Measurements from ENCODE around the gene TNS1. TPM values are rescaled to one million over a fixed set of nuclear protein-coding genes. Genes with fewer than 3 reads are reported as not detected.

TNS1 gene
- total RNA-seq, 2 donors from 2014 or later = 1,836 to 2,296 TPM

DNA sequence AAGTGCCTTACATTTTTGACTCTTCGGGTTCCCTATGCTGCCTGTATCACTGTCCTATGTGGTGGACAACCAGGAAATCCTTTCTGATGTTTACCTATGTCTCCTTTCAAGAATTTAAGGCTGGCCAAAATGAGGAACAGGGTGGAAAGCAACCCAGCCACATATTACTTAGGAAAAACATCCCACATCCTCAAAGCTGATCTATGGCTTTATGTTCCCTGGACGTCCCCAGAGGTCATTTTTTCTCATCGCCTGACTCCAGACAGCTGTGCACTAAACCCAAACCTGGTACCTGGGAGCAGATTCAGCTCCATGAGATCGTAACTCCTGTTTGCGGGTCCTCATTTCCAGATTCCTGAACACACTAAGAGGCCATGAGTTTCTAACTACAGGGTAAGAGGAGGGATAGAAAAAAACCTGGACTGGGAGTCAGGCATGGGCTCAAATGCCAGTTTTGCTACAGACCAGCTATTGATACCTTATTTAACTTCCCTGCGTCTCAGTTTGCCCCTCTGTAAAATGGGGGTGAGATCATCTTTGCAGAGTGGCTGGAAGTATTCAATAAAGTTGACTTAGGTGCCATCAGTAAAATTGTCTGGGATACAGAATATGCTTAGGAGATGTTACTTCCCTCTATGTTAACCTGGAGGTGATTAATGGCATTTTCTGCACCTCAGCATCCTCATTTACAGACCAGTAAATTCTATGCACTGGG lies 70.8 kb downstream of the TNS1 start:
- TF ChIP-seq, protein P1, sequence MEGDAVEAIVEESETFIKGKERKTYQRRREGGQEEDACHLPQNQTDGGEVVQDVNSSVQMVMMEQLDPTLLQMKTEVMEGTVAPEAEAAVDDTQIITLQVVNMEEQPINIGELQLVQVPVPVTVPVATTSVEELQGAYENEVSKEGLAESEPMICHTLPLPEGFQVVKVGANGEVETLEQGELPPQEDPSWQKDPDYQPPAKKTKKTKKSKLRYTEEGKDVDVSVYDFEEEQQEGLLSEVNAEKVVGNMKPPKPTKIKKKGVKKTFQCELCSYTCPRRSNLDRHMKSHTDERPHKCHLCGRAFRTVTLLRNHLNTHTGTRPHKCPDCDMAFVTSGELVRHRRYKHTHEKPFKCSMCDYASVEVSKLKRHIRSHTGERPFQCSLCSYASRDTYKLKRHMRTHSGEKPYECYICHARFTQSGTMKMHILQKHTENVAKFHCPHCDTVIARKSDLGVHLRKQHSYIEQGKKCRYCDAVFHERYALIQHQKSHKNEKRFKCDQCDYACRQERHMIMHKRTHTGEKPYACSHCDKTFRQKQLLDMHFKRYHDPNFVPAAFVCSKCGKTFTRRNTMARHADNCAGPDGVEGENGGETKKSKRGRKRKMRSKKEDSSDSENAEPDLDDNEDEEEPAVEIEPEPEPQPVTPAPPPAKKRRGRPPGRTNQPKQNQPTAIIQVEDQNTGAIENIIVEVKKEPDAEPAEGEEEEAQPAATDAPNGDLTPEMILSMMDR (IDR thresholded peaks at IDR 0.05) = no peak
- ATAC-seq (ENCODE audit: insufficient number of reproducible peaks, low FRiP score, low read depth) (no peak), DNase-seq (ENCODE audit: low spot score) (no peak)
- Histone ChIP-seq H3K27me3 (replicated peaks; ENCODE audit: insufficient read depth) (no peaks in the 10 kb centered on the region), H3K36me3 (no peaks in the 10 kb centered on the region), H3K9me3 (no peaks in the 10 kb centered on the region), H3K4me1 (ENCODE audit: control insufficient read depth in 1 of 2, low read depth in 2 of 2) (peaks cover 81 to 96% of the 10 kb centered on the region in 2 donors), H3K4me3 (peak overlapping the region; percentile 3), H3K27ac (peak overlapping the region; percentile 99 to 100)

DNA sequence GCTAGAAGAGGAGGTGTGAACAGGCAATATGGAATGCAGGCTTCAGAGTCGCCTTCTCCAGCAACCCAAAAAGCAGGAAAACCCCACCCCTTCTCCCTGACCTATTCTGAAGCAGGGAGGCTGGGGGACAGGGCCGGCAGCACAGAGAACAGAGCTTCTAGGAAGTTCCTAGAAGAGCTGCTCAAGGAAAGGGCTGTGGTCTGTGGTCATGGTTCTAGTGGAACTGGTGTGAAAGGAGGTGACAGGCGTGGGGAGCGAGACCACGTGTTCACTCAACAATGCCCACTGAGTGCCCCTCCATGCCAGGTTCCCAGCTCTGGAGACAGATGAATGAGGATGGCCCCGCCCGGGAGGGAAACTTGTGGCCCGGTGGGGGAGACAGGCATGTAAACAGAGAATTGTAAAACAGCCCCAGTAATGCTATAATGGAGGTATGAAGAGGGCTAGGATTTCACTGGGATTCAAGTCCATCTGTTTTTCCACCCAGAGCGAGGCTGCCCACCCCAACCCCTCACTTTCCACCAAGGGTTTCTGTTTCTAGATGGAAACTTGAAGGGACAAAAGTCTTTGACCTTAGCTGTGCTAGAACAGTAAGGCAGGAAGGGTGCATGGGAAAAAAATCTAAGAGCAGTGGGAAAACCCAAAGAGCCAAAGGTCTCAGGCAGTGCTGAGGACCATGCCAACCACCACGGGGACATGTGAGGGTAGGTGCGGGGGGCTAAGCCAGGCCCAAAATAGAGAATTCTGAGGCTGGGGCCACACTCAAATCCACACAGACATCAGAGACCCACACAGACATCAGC lies 71.8 kb downstream of the TNS1 start:
- Histone ChIP-seq H3K9me3 (no peaks in the 10 kb centered on the region), H3K36me3 (no peaks in the 10 kb centered on the region), H3K27me3 (replicated peaks; ENCODE audit: insufficient read depth) (no peaks in the 10 kb centered on the region), H3K4me3 (peak overlapping the region; percentile 47), H3K4me1 (ENCODE audit: control insufficient read depth in 1 of 2, low read depth in 2 of 2) (peaks cover 81 to 96% of the 10 kb centered on the region in 2 donors), H3K27ac (peak overlapping the region; percentile 99 to 100)
- DNase-seq (ENCODE audit: low spot score) = no peak
- TF ChIP-seq, protein P1 (IDR thresholded peaks at IDR 0.05) = no peak
- ATAC-seq (ENCODE audit: insufficient number of reproducible peaks, low FRiP score, low read depth) = no peak

DNA sequence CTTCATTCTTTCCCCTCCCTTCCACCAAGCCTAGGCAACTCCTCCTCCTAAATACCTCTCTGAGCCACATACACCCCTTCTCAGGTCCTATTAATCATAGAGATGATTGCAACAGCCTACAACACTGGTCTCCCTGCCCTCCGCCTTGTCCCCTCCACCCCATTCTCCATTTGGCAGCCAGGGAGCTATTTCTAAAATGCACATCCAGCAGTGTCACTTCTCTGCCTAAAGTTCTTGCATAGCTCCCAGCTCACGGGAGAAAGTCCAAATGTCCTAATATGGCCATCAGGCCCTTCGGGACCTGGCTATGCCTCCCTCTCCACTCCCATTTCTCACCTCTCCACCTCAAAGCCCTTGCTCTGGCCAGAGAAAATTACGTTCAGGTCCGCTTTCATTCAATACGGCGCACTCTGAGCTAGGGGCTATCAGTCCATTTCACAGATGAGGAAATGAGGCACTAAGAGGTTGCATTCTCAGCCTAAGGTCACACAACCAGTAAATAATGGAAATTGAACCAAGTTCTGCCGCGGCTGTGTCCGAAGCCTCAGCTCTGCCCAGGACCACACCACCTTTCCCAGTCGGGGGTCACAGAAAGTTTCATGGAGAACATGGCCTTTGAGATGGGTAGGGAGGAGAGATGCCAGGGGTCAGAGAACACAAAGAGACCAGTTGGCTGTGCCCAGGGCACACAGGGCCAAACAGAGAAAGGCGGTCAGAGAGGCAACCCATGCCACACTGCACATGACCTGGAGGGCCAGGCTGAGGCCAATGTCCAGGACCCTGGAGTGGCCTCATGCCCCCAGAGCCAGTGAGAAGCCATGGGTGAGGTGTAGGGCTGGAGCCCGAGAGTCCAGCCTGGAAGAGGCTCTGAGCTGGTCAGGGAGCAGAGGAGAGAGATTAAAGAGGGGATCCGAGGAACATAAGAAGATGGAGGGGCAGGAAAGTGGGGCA lies 72.8 kb downstream of the TNS1 start:
- ATAC-seq (ENCODE audit: insufficient number of reproducible peaks, low FRiP score, low read depth) (peak; percentile 54), DNase-seq (ENCODE audit: low spot score) (no peak)
- Histone ChIP-seq H3K4me1 (ENCODE audit: control insufficient read depth in 1 of 2, low read depth in 2 of 2) (peaks cover 82 to 96% of the 10 kb centered on the region in 2 donors), H3K27me3 (replicated peaks; ENCODE audit: insufficient read depth) (no peaks in the 10 kb centered on the region), H3K36me3 (no peaks in the 10 kb centered on the region), H3K4me3 (peak overlapping the region; percentile 47), H3K9me3 (no peaks in the 10 kb centered on the region), H3K27ac (peak overlapping the region; percentile 99 to 100)
- TF ChIP-seq, protein P1 (IDR thresholded peaks at IDR 0.05) = no peak

DNA sequence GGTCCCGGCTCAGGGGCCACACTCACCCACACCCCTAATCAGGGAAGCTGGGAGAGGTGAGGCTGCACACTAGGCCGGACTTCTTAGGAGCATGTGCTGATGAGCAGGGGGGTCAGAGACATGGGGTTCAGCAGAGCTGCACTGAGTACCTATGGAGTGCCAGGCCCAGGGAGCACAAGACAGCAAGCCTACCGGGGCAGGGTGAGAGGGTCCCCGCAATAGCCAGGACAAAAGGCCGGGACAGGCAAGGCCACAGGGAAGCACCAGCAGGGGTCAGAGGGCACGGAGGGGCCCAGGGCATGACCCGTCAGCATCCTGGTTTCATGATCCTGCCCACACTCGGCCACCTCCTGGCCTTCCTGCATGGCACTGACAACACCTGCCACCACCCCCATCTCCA lies 73.5 kb downstream of the TNS1 start:
- Histone ChIP-seq H3K4me3 (peak overlapping the region; percentile 17), H3K4me1 (ENCODE audit: control insufficient read depth in 1 of 2, low read depth in 2 of 2) (peaks cover 87 to 96% of the 10 kb centered on the region in 2 donors), H3K36me3 (no peaks in the 10 kb centered on the region), H3K27ac (peak overlapping the region; percentile 99 to 100), H3K9me3 (no peaks in the 10 kb centered on the region), H3K27me3 (replicated peaks; ENCODE audit: insufficient read depth) (no peaks in the 10 kb centered on the region)
- TF ChIP-seq, protein P1 (IDR thresholded peaks at IDR 0.05) = no peak
- ATAC-seq (ENCODE audit: insufficient number of reproducible peaks, low FRiP score, low read depth) (no peak), DNase-seq (ENCODE audit: low spot score) (no peak)
